ENCODE data around the gene ST6GALNAC4. TPM values are rescaled to one million over a fixed set of nuclear protein-coding genes. Genes with fewer than 3 reads are reported as not detected.

The ST6GALNAC4 gene
- total and polyA plus RNA-seq, 2 donors (not counting 1 experiment from before 2014, with no cell fraction given): 80.5 to 199 TPM

- H3K4me1 ChIP-seq (ENCODE audit: control insufficient read depth in 2 of 2, insufficient read depth in 2 of 2, low read length in 2 of 2): peaks cover 42 to 83% of the 10 kb centered on the region in 2 donors
- no peak for ATAC-seq (ENCODE audit: low read depth)
Measured at GRCh38 chr9:127915325-127915752, 1.5 kb downstream of the ST6GALNAC4 start.

More at GRCh38 chr9:127915325-127915752, 1.5 kb downstream of the ST6GALNAC4 start:
- Mint-ChIP-seq H3K4me1 (peaks cover 74% of the 10 kb centered on the region), H3K9me3 (ENCODE audit: insufficient read depth) (no peaks in the 10 kb centered on the region), H3K4me3 (peak overlapping the region; percentile 94), H3K27ac (peak overlapping the region; percentile 98), H3K27me3 (no peaks in the 10 kb centered on the region)
- peak overlapping the region; percentile 97 for H3K9ac ChIP-seq (ENCODE audit: low read length)
- peak overlapping the region in 4 of 5 experiments; percentile 4 to 93 (median 27) for H3K4me3 ChIP-seq (ENCODE audit: control extremely low read depth in 1 of 5, extremely low read depth in 1 of 5, insufficient read depth in 1 of 5, low read depth in 2 of 5, low read length in 4 of 5)
- H3K9me3 ChIP-seq (ENCODE audit: control extremely low read depth in 1 of 3, control insufficient read depth in 2 of 3, insufficient read depth in 1 of 3, low read length in 2 of 3): no peaks in the 10 kb centered on the region
- intact Hi-C loops (cut with micrococcal nuclease): loop anchor here (5.0 kb wide), 1 partner anchor 303 kb away; the partner anchor contains the start of gene STXBP1
- peak overlapping the region; percentile 100 for H3K4me2 ChIP-seq (replicated peaks; ENCODE audit: low read depth, low read length, poor library complexity, severe bottlenecking)
- H3K36me3 ChIP-seq (replicated peaks in 1 of 2; ENCODE audit: control extremely low read depth in 1 of 2, control insufficient read depth in 1 of 2, extremely low read depth in 1 of 2, insufficient read depth in 2 of 2, low read length in 1 of 2): peaks cover 0 to 37% of the 10 kb centered on the region in 2 experiments
- no peak for DNase-seq
- peak overlapping the region; percentile 39 for H2AFZ ChIP-seq (ENCODE audit: insufficient read depth, low read depth, low read length, poor library complexity, severe bottlenecking)
- no peaks in the 10 kb centered on the region for H4K20me1 ChIP-seq (ENCODE audit: control insufficient read depth, insufficient read depth, low read length, poor library complexity, severe bottlenecking)
- peak overlapping the region; percentile 89 to 91 for H3K27ac ChIP-seq (ENCODE audit: low read length in 2 of 2)
- no peaks in the 10 kb centered on the region for H3K27me3 ChIP-seq (replicated peaks in 1 of 4; ENCODE audit: control extremely low read depth in 1 of 4, control insufficient read depth in 3 of 4, insufficient read depth in 4 of 4, low read length in 3 of 4)
- no peak for TF ChIP-seq EZH2 (IDR thresholded peaks at IDR 0.05; ENCODE audit: borderline replicate concordance, insufficient read depth, low read depth, low read length, poor library complexity, severe bottlenecking)
- TF ChIP-seq CTCF (IDR thresholded peaks at IDR 0.05): no peak
- POLR2A ChIA-PET: interaction anchor here (0.6 to 6.4 kb wide), 8 partner anchors 14 to 271 kb away, joined by 3 to 228 read pairs (median 6); partner anchors contain the start of genes ST6GALNAC6 and TOR2A
- 48% methylated on average over 3 of the region's 5 CpGs for WGBS (ENCODE audit: insufficient coverage)
- H3K79me2 ChIP-seq (ENCODE audit: control insufficient read depth, insufficient read depth, low read length): peaks cover 68% of the 10 kb centered on the region
- CTCF ChIA-PET: interaction anchor here (0.9 to 17.3 kb wide), 6 partner anchors 11 to 180 kb away, joined by 3 to 237 read pairs (median 18); partner anchors contain the start of genes SH2D3C and TOR2A

Data from B cell (primary cell).